BE2C (cell line): ENCODE results near the gene DOCK1.

Experiments
- DNase-seq: peaks from one replicate; pipeline ENCODE4 v3.0.0-alpha.2; 2020
- H3K27me3 ChIP-seq: fragments of 250-450 bp; sonication (Bioruptor Pico); 2 replicates; pipeline ENCODE4 v1.5.1; 2020; ENCODE audit warnings: mild to moderate bottlenecking
- H3K36me3 ChIP-seq: fragments of 250-450 bp; sonication (Bioruptor Pico); 2 replicates; pipeline ENCODE4 v1.5.1; 2020; ENCODE audit warnings: mild to moderate bottlenecking
- H3K4me1 ChIP-seq: fragments of 250-450 bp; sonication (Bioruptor Pico); 2 replicates; pipeline ENCODE4 v1.5.1; 2020
- H3K4me3 ChIP-seq: 2 replicates; pipeline ENCODE4 v1.5.1; 2011; ENCODE audit warnings: low read depth, low read length
- H3K9me3 ChIP-seq: fragments of 250-450 bp; sonication (Bioruptor Pico); 2 replicates; pipeline ENCODE4 v1.5.1; 2020
- CTCF ChIP-seq: IDR thresholded peaks from 2 replicates; pipeline ENCODE4 v1.5.1; 2012; ENCODE audit warnings: mild to moderate bottlenecking, low read depth, low read length

The DOCK1 gene

GRCh38 chr10:127081851-127082345, 176.7 kb downstream of the DOCK1 start:
- TF ChIP-seq CTCF = no peak

GRCh38 chr10:127082651-127083050, 177.4 kb downstream of the DOCK1 start:
- no peak for DNase-seq
- TF ChIP-seq CTCF = no peak
- Histone ChIP-seq H3K27me3 (no peaks in the 10 kb centered on the region), H3K36me3 (no peaks in the 10 kb centered on the region), H3K9me3 (no peaks in the 10 kb centered on the region), H3K4me3 (no peak overlapping the region), H3K4me1 (no peaks in the 10 kb centered on the region)

More at GRCh38 chr10:127081851-127082345, 176.7 kb downstream of the DOCK1 start:
- H3K4me3 ChIP-seq = no peak overlapping the region
- no peaks in the 10 kb centered on the region for H3K27me3 ChIP-seq
- H3K4me1 ChIP-seq = no peaks in the 10 kb centered on the region
- no peak for DNase-seq
- H3K9me3 ChIP-seq = no peaks in the 10 kb centered on the region
- H3K36me3 ChIP-seq = no peaks in the 10 kb centered on the region

- H3K4me1 ChIP-seq = no peaks in the 10 kb centered on the region
- no peaks in the 10 kb centered on the region for H3K9me3 ChIP-seq
- no peaks in the 10 kb centered on the region for H3K36me3 ChIP-seq
- DNase-seq = no peak
- no peak overlapping the region for H3K4me3 ChIP-seq
- no peak for TF ChIP-seq CTCF
- no peaks in the 10 kb centered on the region for H3K27me3 ChIP-seq
These were observed 180.7 kb downstream of the DOCK1 start for GRCh38 chr10:127085957-127086356.

GRCh38 chr10:127088908-127089307, 183.7 kb downstream of the DOCK1 start:
- DNase-seq = no peak
- no peaks in the 10 kb centered on the region for H3K4me1 ChIP-seq
- H3K9me3 ChIP-seq = no peaks in the 10 kb centered on the region
- TF ChIP-seq CTCF = no peak
- H3K4me3 ChIP-seq = no peak overlapping the region
- H3K36me3 ChIP-seq = no peaks in the 10 kb centered on the region
- H3K27me3 ChIP-seq = no peaks in the 10 kb centered on the region

- no peak for TF ChIP-seq CTCF
- H3K27me3 ChIP-seq = no peaks in the 10 kb centered on the region
- DNase-seq = no peak
- no peak overlapping the region for H3K4me3 ChIP-seq
- H3K9me3 ChIP-seq = no peaks in the 10 kb centered on the region
- H3K4me1 ChIP-seq = no peaks in the 10 kb centered on the region
- no peaks in the 10 kb centered on the region for H3K36me3 ChIP-seq
These were observed 184.2 kb downstream of the DOCK1 start for GRCh38 chr10:127089446-127089845.

- Histone ChIP-seq H3K4me3 (no peak overlapping the region), H3K9me3 (no peaks in the 10 kb centered on the region), H3K4me1 (no peaks in the 10 kb centered on the region), H3K27me3 (no peaks in the 10 kb centered on the region), H3K36me3 (no peaks in the 10 kb centered on the region)
- no peak for DNase-seq
- no peak for TF ChIP-seq CTCF
These were observed 184.9 kb downstream of the DOCK1 start for GRCh38 chr10:127090138-127090537.
